Endodermal cell (in vitro differentiated cells): ENCODE results near the gene PC. TPM values are rescaled to one million over a fixed set of nuclear protein-coding genes. Genes with fewer than 3 reads are reported as not detected.
"Not testable (repeated sequence)": the region's sequence is repeated elsewhere in the genome, so short reads cannot be mapped to it uniquely, and the experiment has no call there.

Experiments used
- DNase-seq: peaks from one replicate; pipeline ENCODE4 v3.0.0-alpha.2; 2017
- H3K27ac ChIP-seq: 2 replicates; pipeline ENCODE4 v1.5.1; 2013; ENCODE audit warnings: mild to moderate bottlenecking, low read depth, low read length, moderate library complexity
- H3K27me3 ChIP-seq: 2 replicates; pipeline ENCODE4 v1.6.1; 2013; ENCODE audit warnings: mild to moderate bottlenecking, low read length, moderate library complexity; ENCODE audit not compliant: insufficient read depth, control insufficient read depth, poor library complexity, severe bottlenecking
- H3K36me3 ChIP-seq: 2 replicates; pipeline ENCODE4 v1.7.0; 2013; ENCODE audit warnings: mild to moderate bottlenecking, low read length, moderate library complexity; ENCODE audit not compliant: control insufficient read depth, insufficient read depth
- H3K4me1 ChIP-seq: one replicate; pipeline ENCODE4 v1.7.0; 2013; ENCODE audit warnings: low read length; ENCODE audit not compliant: control insufficient read depth, insufficient read depth
- H3K4me3 ChIP-seq: 2 replicates; pipeline ENCODE4 v1.5.1; 2013; ENCODE audit warnings: mild to moderate bottlenecking, low read length, moderate library complexity
- H3K9ac ChIP-seq: 2 replicates; pipeline ENCODE4 v1.6.1; 2013; ENCODE audit warnings: mild to moderate bottlenecking, low read length, moderate library complexity; ENCODE audit not compliant: poor library complexity, severe bottlenecking; ENCODE audit errors: extremely low read depth
- H3K9me3 ChIP-seq: 2 replicates; pipeline ENCODE4 v1.6.1; 2013; ENCODE audit warnings: mild to moderate bottlenecking, low read length, moderate library complexity; ENCODE audit not compliant: control insufficient read depth
- H3K27ac Mint-ChIP-seq: 2 replicates; pipeline ENCODE4 v1.8.0; 2020; ENCODE audit warnings: mixed read lengths
- H3K27me3 Mint-ChIP-seq: 2 replicates; pipeline ENCODE4 v1.8.0; 2021; ENCODE audit warnings: mild to moderate bottlenecking, mixed read lengths; ENCODE audit not compliant: insufficient read depth
- H3K36me3 Mint-ChIP-seq: 2 replicates; pipeline ENCODE4 v1.8.0; 2020; ENCODE audit warnings: low read depth, mixed read lengths
- H3K4me1 Mint-ChIP-seq: 2 replicates; pipeline ENCODE4 v1.8.0; 2020; ENCODE audit warnings: mixed read lengths
- H3K4me3 Mint-ChIP-seq: 2 replicates; pipeline ENCODE4 v1.8.0; 2020; ENCODE audit warnings: mild to moderate bottlenecking, moderate library complexity, mixed read lengths
- H3K9me3 Mint-ChIP-seq: 2 replicates; pipeline ENCODE4 v1.8.0; 2020; ENCODE audit warnings: mild to moderate bottlenecking, mixed read lengths
- WGBS, 2 experiments: methylation state at CpG; one replicate each; pipeline versions ENCODE4 v1.1.5 to v1.1.7; 2013; ENCODE audit warnings: missing lambda C conversion rate in 2 of 2, mixed read lengths in 1 of 2; ENCODE audit not compliant: insufficient coverage in 1 of 2, insufficient read length in 1 of 2; 5-methylcytosine and 5-hydroxymethylcytosine counted together
- total RNA-seq, 2 donors: library from RNA; stranded (reverse); fragmentation: NEBNext Ultra II Directional in 1 of 2; extraction: Animal tissue kit (Norgen Biotek cat#: 25700) in 1 of 2; gene quantifications; 2 replicates in 1 of 2; 3 replicates in 1 of 2; pipeline ENCODE4 v1.2.1, GENCODE V29; 2021
- TF ChIP-seq, protein P1 (sequence below): fragments of 200-600 bp; sonication (generic); conservative IDR thresholded peaks from 2 replicates; pipeline ENCODE4 v1.5.0; 2021; ENCODE audit warnings: antibody characterized with exemption, mild to moderate bottlenecking

PC gene
- total RNA-seq, 2 donors from 2014 or later, result 21.9 to 24.4 TPM

DNA sequence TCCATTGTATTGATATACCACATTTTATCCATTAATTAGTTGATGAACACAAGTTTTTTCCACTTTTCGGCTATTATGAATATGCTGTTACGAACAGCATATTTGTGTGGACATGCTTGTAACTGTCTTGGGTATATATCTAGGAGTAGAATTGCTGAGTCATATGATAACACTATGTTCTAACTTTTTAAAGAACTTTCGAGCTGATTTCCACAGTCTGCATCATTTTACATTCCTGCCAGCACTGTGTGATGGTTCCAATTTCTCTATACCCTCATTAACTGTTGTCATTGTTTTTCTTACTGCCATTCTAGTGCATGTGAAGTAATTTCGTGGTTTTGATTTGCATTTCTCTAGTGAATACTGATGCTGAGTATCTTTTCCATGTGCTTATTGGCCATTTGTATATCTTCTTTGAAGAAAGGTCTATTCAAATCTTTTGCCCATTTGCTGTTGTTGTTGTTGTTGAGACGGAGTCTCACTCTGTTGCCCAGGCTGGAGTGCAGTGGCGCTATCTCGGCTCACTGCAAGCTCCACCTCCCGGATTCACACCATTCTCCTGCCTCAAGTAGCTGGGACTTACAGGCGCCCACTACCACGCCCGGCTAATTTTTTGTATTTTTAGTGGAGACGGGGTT lies 122.3 kb downstream of the PC start:
- Histone ChIP-seq H3K27ac (no peak overlapping the region), H3K36me3 (peaks cover 24% of the 10 kb centered on the region), H3K4me1 (no peaks in the 10 kb centered on the region), H3K9ac (no peak overlapping the region), H3K27me3 (no peaks in the 10 kb centered on the region), H3K9me3 (no peaks in the 10 kb centered on the region), H3K4me3 (no peak overlapping the region)
- peaks cover 22% of the 10 kb centered on the region for H3K36me3 Mint-ChIP-seq
- no peaks in the 10 kb centered on the region for H3K9me3 Mint-ChIP-seq
- TF ChIP-seq, protein P1, sequence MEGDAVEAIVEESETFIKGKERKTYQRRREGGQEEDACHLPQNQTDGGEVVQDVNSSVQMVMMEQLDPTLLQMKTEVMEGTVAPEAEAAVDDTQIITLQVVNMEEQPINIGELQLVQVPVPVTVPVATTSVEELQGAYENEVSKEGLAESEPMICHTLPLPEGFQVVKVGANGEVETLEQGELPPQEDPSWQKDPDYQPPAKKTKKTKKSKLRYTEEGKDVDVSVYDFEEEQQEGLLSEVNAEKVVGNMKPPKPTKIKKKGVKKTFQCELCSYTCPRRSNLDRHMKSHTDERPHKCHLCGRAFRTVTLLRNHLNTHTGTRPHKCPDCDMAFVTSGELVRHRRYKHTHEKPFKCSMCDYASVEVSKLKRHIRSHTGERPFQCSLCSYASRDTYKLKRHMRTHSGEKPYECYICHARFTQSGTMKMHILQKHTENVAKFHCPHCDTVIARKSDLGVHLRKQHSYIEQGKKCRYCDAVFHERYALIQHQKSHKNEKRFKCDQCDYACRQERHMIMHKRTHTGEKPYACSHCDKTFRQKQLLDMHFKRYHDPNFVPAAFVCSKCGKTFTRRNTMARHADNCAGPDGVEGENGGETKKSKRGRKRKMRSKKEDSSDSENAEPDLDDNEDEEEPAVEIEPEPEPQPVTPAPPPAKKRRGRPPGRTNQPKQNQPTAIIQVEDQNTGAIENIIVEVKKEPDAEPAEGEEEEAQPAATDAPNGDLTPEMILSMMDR, result no peak
- no peak overlapping the region for H3K27ac Mint-ChIP-seq
- no peaks in the 10 kb centered on the region for H3K27me3 Mint-ChIP-seq
- DNase-seq, result no peak
- WGBS, 2 experiments, result 84 to 96% methylated on average over 6 to 12 of the region's 12 CpGs
- H3K4me3 Mint-ChIP-seq, result no peak overlapping the region
- H3K4me1 Mint-ChIP-seq, result peaks cover 2% of the 10 kb centered on the region

DNA sequence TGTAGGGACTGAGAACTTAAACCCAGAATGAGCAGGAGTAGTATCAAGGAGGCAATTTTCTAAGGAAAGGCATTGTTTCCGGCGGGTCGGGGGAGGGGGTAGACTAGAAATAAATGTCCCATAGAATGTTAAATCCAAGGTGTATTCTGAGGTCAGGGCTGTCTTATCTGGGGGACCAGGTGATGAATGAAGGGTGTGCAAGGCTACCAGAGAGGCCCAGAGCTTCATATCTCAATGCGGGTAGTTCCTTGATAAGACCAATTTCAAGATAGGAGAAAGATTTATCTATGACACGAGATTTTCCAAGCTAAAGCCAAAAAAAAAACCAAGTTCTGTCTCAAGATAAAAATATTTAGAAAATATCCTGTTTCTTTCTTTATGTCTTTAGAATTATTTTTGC lies 123.2 kb downstream of the PC start:
- H3K36me3 Mint-ChIP-seq, result peaks cover 23% of the 10 kb centered on the region
- Histone ChIP-seq H3K36me3 (peaks cover 23% of the 10 kb centered on the region), H3K9me3 (no peaks in the 10 kb centered on the region), H3K27ac (no peak overlapping the region), H3K9ac (no peak overlapping the region), H3K27me3 (no peaks in the 10 kb centered on the region), H3K4me3 (no peak overlapping the region), H3K4me1 (no peaks in the 10 kb centered on the region)
- DNase-seq, result no peak
- H3K4me1 Mint-ChIP-seq, result peaks cover 2% of the 10 kb centered on the region
- no peak overlapping the region for H3K27ac Mint-ChIP-seq
- WGBS, 2 experiments, result 96 to 98% methylated on average over 3 to 4 of the region's 5 CpGs
- H3K4me3 Mint-ChIP-seq, result no peak overlapping the region
- no peaks in the 10 kb centered on the region for H3K27me3 Mint-ChIP-seq
- TF ChIP-seq, protein P1, result no peak
- no peaks in the 10 kb centered on the region for H3K9me3 Mint-ChIP-seq

DNA sequence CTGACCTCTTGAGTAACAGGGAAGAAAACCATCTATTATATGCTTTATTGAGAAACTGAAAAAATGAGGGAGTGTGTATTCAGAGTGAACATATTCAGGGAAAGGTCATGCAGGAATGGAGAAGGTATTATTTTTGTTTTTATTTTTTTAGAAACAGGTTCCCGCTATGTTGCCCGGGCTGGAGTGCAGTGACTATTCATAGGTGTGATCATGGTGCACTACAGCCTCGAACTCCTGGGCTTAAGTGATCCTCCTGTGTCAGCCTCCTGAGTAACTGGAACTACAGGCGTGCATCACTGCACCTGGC lies 123.7 kb downstream of the PC start:
- DNase-seq, result no peak
- Mint-ChIP-seq H3K36me3 (peaks cover 23% of the 10 kb centered on the region), H3K27ac (no peak overlapping the region), H3K4me3 (no peak overlapping the region), H3K27me3 (no peaks in the 10 kb centered on the region), H3K4me1 (peaks cover 2% of the 10 kb centered on the region), H3K9me3 (no peaks in the 10 kb centered on the region)
- H3K9me3 ChIP-seq, result no peaks in the 10 kb centered on the region
- no peaks in the 10 kb centered on the region for H3K27me3 ChIP-seq
- no peak overlapping the region for H3K27ac ChIP-seq
- WGBS, 2 experiments, result 77 to 79% methylated on average over 4 of the region's 4 CpGs
- no peaks in the 10 kb centered on the region for H3K4me1 ChIP-seq
- no peak overlapping the region for H3K4me3 ChIP-seq
- TF ChIP-seq, protein P1, result no peak
- H3K9ac ChIP-seq, result no peak overlapping the region
- peaks cover 25% of the 10 kb centered on the region for H3K36me3 ChIP-seq

DNA sequence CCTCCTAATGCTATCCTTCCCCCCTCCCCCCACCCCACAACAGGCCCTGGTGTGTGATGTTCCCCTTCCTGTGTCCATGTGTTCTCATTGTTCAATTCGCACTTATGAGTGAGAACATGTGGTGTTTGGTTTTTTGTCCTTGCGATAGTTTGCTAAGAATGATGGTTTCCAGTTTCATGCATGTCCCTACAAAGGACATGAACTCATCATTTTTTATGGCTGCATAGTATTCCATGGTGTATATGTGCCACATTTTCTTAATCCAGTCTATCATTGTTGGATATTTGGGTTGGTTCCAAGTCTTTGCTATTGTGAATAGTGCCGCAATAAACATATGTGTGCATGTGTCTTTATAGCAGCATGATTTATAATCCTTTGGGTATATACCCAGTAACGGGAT lies 133.6 kb downstream of the PC start:
- H3K27ac Mint-ChIP-seq, H3K27me3 Mint-ChIP-seq, H3K9me3 Mint-ChIP-seq, H3K4me3 Mint-ChIP-seq, H3K4me3 ChIP-seq, H3K9ac ChIP-seq, H3K9me3 ChIP-seq, H3K4me1 ChIP-seq, H3K27ac ChIP-seq, DNase-seq, H3K27me3 ChIP-seq: not testable (repeated sequence)
- Mint-ChIP-seq H3K4me1 (peaks cover 16% of the 10 kb centered on the region), H3K36me3 (peaks cover 20% of the 10 kb centered on the region)
- 100% methylated on average over 2 of the region's 4 CpGs; no CpG with 5 or more reads in 1 of the 2 experiments for WGBS, 2 experiments
- H3K36me3 ChIP-seq, result peaks cover 17% of the 10 kb centered on the region
